Activated naive CD4-positive, alpha-beta T cell treated with anti-CD3 and anti-CD28 coated beads, Interleukin-2, amount 10 ng/mL, durations not matched to agents 5 hours and 36 hours (primary cell): ENCODE data around the gene TCAF1. TPM values are rescaled to one million over a fixed set of nuclear protein-coding genes. Genes with fewer than 3 reads are reported as not detected.

Experiments
- total RNA-seq, 2 experiments: library from RNA; stranded (reverse); gene quantifications; one replicate each; pipeline ENCODE4 v1.2.3, GENCODE V29; 2021

The TCAF1 gene
- 10 to 100 TPM; 15.3 to 16.2 TPM for total RNA-seq

DNA sequence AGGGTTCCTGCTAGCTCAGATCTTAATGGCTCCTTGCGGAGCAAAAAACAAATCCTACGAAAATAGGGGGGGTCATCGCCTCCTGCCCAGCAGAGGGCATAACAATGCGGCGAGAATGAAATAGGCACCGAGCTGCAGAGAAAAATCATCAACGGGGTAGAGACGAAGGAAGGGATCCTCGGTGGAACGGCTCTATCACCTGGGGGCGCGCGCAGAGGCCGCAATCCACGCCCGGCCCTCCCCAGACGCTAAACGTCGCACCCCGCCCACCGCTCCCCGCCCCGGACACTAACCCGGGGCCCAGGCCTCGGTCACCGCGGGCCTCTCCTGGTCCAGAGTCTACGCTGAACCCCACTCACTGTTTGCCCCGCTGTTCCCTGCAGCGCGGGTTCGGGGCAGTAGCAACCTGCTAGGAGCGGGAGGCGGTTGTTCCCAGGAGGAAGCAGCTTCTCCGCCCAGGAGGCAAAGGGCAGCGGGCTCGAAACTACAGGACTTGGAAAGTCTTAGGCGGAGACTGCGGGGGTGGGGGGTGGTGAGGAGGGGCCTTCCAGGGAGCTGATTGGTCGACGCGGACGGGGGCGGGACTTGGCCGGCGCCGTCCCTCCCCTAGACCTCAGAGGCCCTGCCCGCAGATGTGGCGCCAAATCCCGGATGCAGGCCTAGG, at the start of gene TCAF1:
TSS of gene TCAF1 (minus strand) at position 509 of the 664 bp plus-strand sequence. CDS start 25,568 bp downstream, outside the sequence.

DNA sequence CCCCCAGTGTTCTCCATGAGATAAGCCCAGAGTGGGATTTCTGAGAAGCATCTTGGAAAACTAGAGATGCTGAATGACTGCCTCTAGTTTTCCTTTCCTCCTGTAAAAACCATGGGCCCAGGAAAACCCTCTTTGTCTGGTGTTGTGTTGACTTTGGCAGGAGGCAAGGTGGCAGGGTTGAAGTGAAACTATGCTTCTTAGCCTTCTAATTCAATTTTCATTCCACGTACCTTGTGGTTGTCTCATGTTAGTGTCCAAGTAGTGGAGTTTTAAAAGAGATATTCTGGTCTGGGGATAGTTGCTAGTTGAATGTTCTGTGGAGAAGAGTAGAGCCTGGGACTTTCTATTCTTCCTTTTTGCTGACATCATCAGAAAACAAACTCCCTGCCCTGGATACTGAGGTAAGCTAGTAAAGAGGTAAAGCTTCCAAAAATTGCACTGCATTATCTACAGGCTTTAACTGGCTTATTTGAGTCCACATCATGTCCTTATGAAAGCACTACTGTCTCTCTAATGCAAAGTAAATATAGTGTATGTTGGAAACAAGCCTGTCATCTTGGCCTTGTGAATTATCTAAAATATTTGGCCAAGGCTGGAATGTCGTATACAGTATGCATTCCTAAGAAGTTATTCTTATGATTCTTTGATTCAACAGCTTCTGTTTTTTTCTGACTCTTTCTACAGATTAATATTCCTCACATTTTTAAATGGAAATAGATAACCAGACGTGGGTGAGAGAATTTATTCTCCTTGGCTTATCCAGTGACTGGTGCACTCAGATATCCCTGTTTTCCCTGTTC, 32.8 kb upstream of the TCAF1 start, which contains the start of gene OR2F2:
TSS of gene OR2F2 (plus strand) at position 708 of the 800 bp plus-strand sequence. CDS start at position 708, 0 bp downstream.

Other genes with a start within 250 kb of the TCAF1 start
- gene CTAGE6, start 144.5 kb downstream of the TCAF1 start, total RNA-seq, result 1 to 10 TPM; 1.8 TPM
- gene OR2F2, start 33.1 kb upstream of the TCAF1 start, total RNA-seq, result not detected
- not detected for gene OR2F1, start 52.7 kb upstream of the TCAF1 start, total RNA-seq
- gene OR6B1, start 98.1 kb upstream of the TCAF1 start, total RNA-seq, result not detected
- not detected for gene OR2A5, start 146.8 kb upstream of the TCAF1 start, total RNA-seq
- gene OR2A25, start 167.6 kb upstream of the TCAF1 start, total RNA-seq, result not detected
- not detected for gene OR2A12, start 184.1 kb upstream of the TCAF1 start, total RNA-seq
- not detected for gene OR2A2, start 207.4 kb upstream of the TCAF1 start, total RNA-seq
- not detected for gene OR2A14, start 221.0 kb upstream of the TCAF1 start, total RNA-seq